ENCODE measurements around the gene LTA4H.
A peak's percentile ranks its signal among the peaks of the same experiment; 100 is the strongest.

- no peak for TF ChIP-seq POLR2A (IDR thresholded peaks at IDR 0.05)
- peak in 3 of 11 experiments; percentile 10 to 34 (median 13) for TF ChIP-seq CTCF (IDR thresholded peaks at IDR 0.05 in 8 of 11, conservative IDR thresholded peaks at IDR 0.05 in 3 of 11)
- TF ChIP-seq POLR2AphosphoS5 (IDR thresholded peaks at IDR 0.05) = no peak
These were observed 19.7 kb downstream of the LTA4H start for GRCh38 chr12:96015672-96016071.

All from spleen (tissue), 7 donors.